RWPE2 (cell line): ENCODE data around the gene STEAP1.
"Not testable (repeated sequence)": the region's sequence is repeated elsewhere in the genome, so short reads cannot be mapped to it uniquely, and the experiment has no call there.

Experiments
- ATAC-seq: fragments of 200-7000 bp; cut with Tn5 transposase; 3 replicates; pipeline ENCODE4 v1.9.1; 2021; ENCODE audit warnings: low read depth
- DNase-seq: peaks from one replicate; pipeline ENCODE4 v3.0.0-alpha.2; 2020; ENCODE audit warnings: low spot score
- H3K27ac ChIP-seq: fragments of 450-650 bp; 2 replicates; pipeline ENCODE4 v1.5.1; 2017; ENCODE audit warnings: mild to moderate bottlenecking; ENCODE audit not compliant: poor library complexity, severe bottlenecking
- H3K27me3 ChIP-seq: fragments of 250-450 bp; sonication (Bioruptor Pico); 2 replicates; pipeline ENCODE4 v1.5.1; 2021; ENCODE audit warnings: mild to moderate bottlenecking, moderate library complexity; ENCODE audit not compliant: insufficient read depth, poor library complexity, severe bottlenecking
- H3K36me3 ChIP-seq: fragments of 250-450 bp; sonication (Bioruptor Pico); 2 replicates; pipeline ENCODE4 v1.5.1; 2020; ENCODE audit warnings: low read depth, mild to moderate bottlenecking, moderate library complexity
- H3K4me1 ChIP-seq: fragments of 250-450 bp; sonication (Bioruptor Pico); 2 replicates; pipeline ENCODE4 v1.5.1; 2021; ENCODE audit warnings: mild to moderate bottlenecking, moderate library complexity; ENCODE audit not compliant: insufficient read depth, poor library complexity, severe bottlenecking
- H3K4me3 ChIP-seq: fragments of 250-450 bp; sonication (Bioruptor Pico); 2 replicates; pipeline ENCODE4 v1.5.1; 2021; ENCODE audit warnings: mild to moderate bottlenecking, moderate library complexity; ENCODE audit not compliant: severe bottlenecking
- H3K9me3 ChIP-seq: fragments of 250-450 bp; sonication (Bioruptor Pico); 2 replicates; pipeline ENCODE4 v1.5.1; 2021; ENCODE audit warnings: mild to moderate bottlenecking, moderate library complexity; ENCODE audit not compliant: severe bottlenecking
- CTCF ChIP-seq: fragments of 450-650 bp; IDR thresholded peaks from one replicate; pipeline ENCODE4 v1.5.1; 2017; ENCODE audit warnings: mild to moderate bottlenecking, moderate library complexity; ENCODE audit not compliant: poor library complexity, severe bottlenecking

STEAP1 gene

GRCh38 chr7:90153943-90154771 lies at the start of gene STEAP1:
STEAP1 (plus strand) TSS chr7:90154469; CDS start chr7:90159789, 5,320 bp downstream.
- not testable (repeated sequence) for H3K9me3 ChIP-seq, H3K27ac ChIP-seq, H3K27me3 ChIP-seq, H3K4me1 ChIP-seq, H3K36me3 ChIP-seq
- peak; percentile 88 for TF ChIP-seq CTCF
- ATAC-seq: peak; percentile 86
- H3K4me3 ChIP-seq: peak within 1 kb of the TSS; percentile 40
- DNase-seq: peak; percentile 77

- H3K27me3 ChIP-seq: peaks cover 26% of the 10 kb centered on the region
- TF ChIP-seq CTCF: peak; percentile 53
- H3K36me3 ChIP-seq, ATAC-seq, H3K27ac ChIP-seq, H3K4me1 ChIP-seq, H3K9me3 ChIP-seq, DNase-seq, H3K4me3 ChIP-seq: not testable (repeated sequence)
Measured at GRCh38 chr7:90114972-90115371, 39.3 kb upstream of the STEAP1 start.

DNA sequence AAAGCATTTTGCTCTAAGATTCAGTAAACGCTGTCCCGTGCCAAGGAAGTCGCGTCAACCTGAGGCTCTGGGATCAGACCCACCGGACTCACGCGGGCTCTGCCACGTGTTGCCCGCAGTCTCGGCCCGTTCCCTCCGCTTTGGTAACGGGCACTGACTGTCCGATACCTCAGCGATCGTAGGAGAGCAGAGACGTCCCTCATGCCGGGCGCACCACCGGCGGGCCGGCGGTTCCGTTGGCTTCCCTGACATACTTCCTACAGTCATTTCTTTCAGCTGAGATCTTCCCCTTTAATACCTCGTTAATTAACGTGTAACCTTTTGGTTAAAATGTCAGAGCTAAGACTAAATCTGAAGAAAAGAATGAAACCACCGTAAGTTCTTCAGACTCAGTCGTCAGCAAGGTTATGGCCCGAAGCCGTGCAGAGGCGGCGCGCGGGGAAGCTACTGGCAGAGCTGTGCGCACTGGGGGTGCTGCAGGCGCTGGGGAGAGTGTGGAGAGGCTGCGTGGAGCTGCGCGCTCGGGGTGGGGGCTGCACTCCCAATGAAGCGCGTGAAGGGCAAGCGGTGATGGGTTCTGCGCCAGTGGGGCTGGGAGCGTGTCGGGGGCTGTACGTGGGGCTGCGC lies 35.6 kb upstream of the STEAP1 start:
- not testable (repeated sequence) for H3K4me3 ChIP-seq, H3K27ac ChIP-seq, H3K36me3 ChIP-seq, H3K4me1 ChIP-seq, H3K9me3 ChIP-seq, DNase-seq
- peak; percentile 44 for ATAC-seq
- H3K27me3 ChIP-seq: peaks cover 33% of the 10 kb centered on the region

GRCh38 chr7:90119178-90119971 lies 34.9 kb upstream of the STEAP1 start:
- TF ChIP-seq CTCF: no peak
- Histone ChIP-seq H3K27me3 (peaks cover 33% of the 10 kb centered on the region), H3K4me1 (no peaks in the 10 kb centered on the region), H3K36me3 (no peaks in the 10 kb centered on the region), H3K4me3 (no peak overlapping the region), H3K27ac (no peak overlapping the region), H3K9me3 (no peaks in the 10 kb centered on the region)
- ATAC-seq: peak; percentile 31
- DNase-seq: no peak

GRCh38 chr7:90120205-90120604 lies 34.1 kb upstream of the STEAP1 start:
- not testable (repeated sequence) for H3K4me3 ChIP-seq, H3K36me3 ChIP-seq, ATAC-seq, H3K27ac ChIP-seq, H3K9me3 ChIP-seq, DNase-seq, H3K4me1 ChIP-seq
- peaks cover 33% of the 10 kb centered on the region for H3K27me3 ChIP-seq

DNA sequence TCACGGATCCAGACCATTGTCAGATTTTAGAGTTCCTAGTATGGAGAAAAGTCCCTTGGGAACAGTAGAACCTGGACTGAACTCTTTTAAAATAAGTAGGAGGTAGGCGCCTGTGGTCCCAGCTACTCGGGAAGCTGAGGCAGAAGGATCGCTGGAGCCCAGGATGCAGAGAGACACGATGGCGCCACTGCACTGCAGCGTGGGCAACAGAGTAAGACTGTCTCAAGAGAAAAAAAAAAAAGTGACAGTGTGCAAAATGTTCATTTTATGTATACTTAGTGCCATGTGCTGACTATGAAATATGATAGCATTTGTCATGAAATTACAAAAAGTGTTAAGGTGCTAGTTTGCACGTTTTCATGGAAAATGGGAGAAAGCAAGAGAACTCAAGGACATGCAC lies 22.5 kb upstream of the STEAP1 start:
- DNase-seq, H3K4me3 ChIP-seq, H3K36me3 ChIP-seq, H3K4me1 ChIP-seq, H3K27me3 ChIP-seq, H3K9me3 ChIP-seq, ATAC-seq, H3K27ac ChIP-seq: not testable (repeated sequence)

DNA sequence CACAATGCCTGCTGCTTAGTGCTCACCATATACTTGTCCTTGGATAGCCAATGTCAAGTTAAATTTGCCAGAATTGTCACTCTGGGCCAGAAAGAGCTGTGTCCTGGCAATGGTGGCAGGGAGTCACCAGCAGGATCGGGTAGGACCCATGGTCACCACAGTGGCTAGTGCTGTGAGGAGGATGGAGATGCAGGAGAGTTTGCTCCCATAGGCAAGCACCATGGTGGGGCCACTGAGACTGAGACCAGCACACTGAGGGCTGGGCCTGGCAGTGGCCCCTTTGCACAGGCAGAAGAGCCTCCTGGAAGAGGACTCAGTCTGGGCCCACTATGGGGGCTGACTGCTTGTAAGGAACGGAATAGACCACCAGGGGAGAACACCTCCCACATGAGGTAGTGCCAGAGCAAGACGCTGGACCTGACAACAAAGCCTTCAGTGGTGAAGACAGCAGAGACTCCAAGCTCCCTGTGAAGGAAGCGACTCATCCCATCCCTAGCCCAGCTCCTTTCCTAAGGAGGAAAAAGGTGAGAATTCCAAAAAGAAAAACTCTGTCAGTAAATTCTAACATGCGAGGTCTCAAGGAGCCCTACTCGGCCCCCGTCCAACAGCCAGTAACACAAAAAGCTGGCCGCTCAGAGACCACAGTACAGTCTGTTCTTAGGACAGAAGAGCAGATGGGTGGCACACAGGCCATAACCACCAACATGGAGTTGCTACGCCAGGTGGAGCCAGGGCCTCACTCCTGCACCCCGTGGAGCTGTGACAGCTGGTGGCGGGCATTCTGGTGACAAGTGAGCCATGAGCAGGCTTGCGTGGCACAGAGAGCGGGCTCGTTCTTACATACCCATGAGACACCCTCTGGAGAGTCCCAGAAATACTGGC lies 6.9 kb upstream of the STEAP1 start:
- not testable (repeated sequence) for H3K27me3 ChIP-seq, DNase-seq, H3K4me1 ChIP-seq, H3K9me3 ChIP-seq, H3K4me3 ChIP-seq, H3K36me3 ChIP-seq, H3K27ac ChIP-seq
- ATAC-seq: peak; percentile 48; the same call in 1 of the 3 replicates
